Liver (tissue), 9 donors: Measurements from ENCODE around the gene PTPRD. TPM values are rescaled to one million over a fixed set of nuclear protein-coding genes. Genes with fewer than 3 reads are reported as not detected.

Experiments
- DNase-seq: peaks from one replicate; pipeline ENCODE4 v3.0.0-alpha.2; 2017; ENCODE audit warnings: low spot score
- H3K27ac ChIP-seq, 2 donors: one replicate each; pipeline ENCODE4 v1.7.0; 2013; ENCODE audit warnings: inconsistent platforms in 2 of 2, low read length in 2 of 2, control low read depth in 1 of 2, low read depth in 1 of 2, mild to moderate bottlenecking in 1 of 2
- H3K27me3 ChIP-seq, 4 donors: one replicate each; pipeline versions ENCODE4 v1.6.1 to v1.7.0; 2013; ENCODE audit warnings: low read length in 3 of 4, inconsistent platforms in 1 of 4, mild to moderate bottlenecking in 1 of 4, moderate library complexity in 1 of 4; ENCODE audit not compliant: control insufficient read depth in 4 of 4, insufficient read depth in 4 of 4
- H3K36me3 ChIP-seq, 4 donors: one replicate each; pipeline versions ENCODE4 v1.6.1 to v1.7.0; 2013; ENCODE audit warnings: low read length in 3 of 4, mild to moderate bottlenecking in 3 of 4, low read depth in 1 of 4, moderate library complexity in 1 of 4; ENCODE audit not compliant: control insufficient read depth in 4 of 4, insufficient read depth in 3 of 4
- H3K4me1 ChIP-seq, 4 donors: one replicate each; pipeline versions ENCODE4 v1.6.1 to v1.7.0; 2013; ENCODE audit warnings: low read length in 3 of 4, mild to moderate bottlenecking in 3 of 4, moderate library complexity in 1 of 4; ENCODE audit not compliant: control insufficient read depth in 4 of 4, insufficient read depth in 4 of 4
- H3K4me3 ChIP-seq, 3 donors: one replicate each; pipeline versions ENCODE4 v1.6.1 to v1.7.0; 2013; ENCODE audit warnings: low read length in 3 of 3, control low read depth in 1 of 3, low read depth in 1 of 3, mild to moderate bottlenecking in 1 of 3
- H3K9ac ChIP-seq, 2 donors: one replicate each; pipeline ENCODE4 v1.7.0; 2013; ENCODE audit warnings: low read length in 2 of 2, mild to moderate bottlenecking in 2 of 2, moderate library complexity in 2 of 2, control low read depth in 1 of 2, low read depth in 1 of 2
- H3K9me3 ChIP-seq, 4 donors: one replicate each; pipeline versions ENCODE4 v1.6.1 to v1.7.0; 2013; ENCODE audit warnings: low read length in 3 of 4; ENCODE audit not compliant: control insufficient read depth in 4 of 4
- CTCF ChIP-seq: fragments of 150-350 bp; IDR thresholded peaks from 2 replicates; pipeline ENCODE4 v1.5.1; 2017; ENCODE audit warnings: improper control_type of control experiment, low read depth, low read length; ENCODE audit not compliant: missing input control
- EGR1 ChIP-seq, 2 donors: IDR thresholded peaks; 2 replicates each; pipeline ENCODE4 v1.6.1; 2016 to 2018; ENCODE audit warnings: antibody characterized with exemption in 2 of 2, low read depth in 2 of 2
- FOXA1 ChIP-seq: IDR thresholded peaks from 2 replicates; pipeline ENCODE4 v1.6.1; 2016; ENCODE audit warnings: antibody characterized with exemption
- FOXA2 ChIP-seq: IDR thresholded peaks from 2 replicates; pipeline ENCODE4 v1.6.1; 2016; ENCODE audit warnings: antibody characterized with exemption
- GABPA ChIP-seq, 2 donors: IDR thresholded peaks in 1 of 2; conservative IDR thresholded peaks in 1 of 2; 2 replicates each; pipeline ENCODE4 v1.6.1; 2016; ENCODE audit warnings: antibody characterized with exemption in 2 of 2, mild to moderate bottlenecking in 1 of 2, moderate library complexity in 1 of 2
- HNF4A ChIP-seq, 2 donors: conservative IDR thresholded peaks; 2 replicates each; pipeline ENCODE4 v1.6.1; 2016; ENCODE audit warnings: antibody characterized with exemption in 2 of 2, mild to moderate bottlenecking in 2 of 2
- NR2F2 ChIP-seq: IDR thresholded peaks from 2 replicates; pipeline ENCODE4 v1.6.1; 2016; ENCODE audit warnings: antibody characterized with exemption
- RAD21 ChIP-seq, 2 donors: IDR thresholded peaks; 2 replicates each; pipeline ENCODE4 v1.6.1; 2016; ENCODE audit warnings: antibody characterized with exemption in 2 of 2, mild to moderate bottlenecking in 2 of 2
- REST ChIP-seq: IDR thresholded peaks from 2 replicates; pipeline ENCODE4 v1.6.1; 2016; ENCODE audit warnings: antibody characterized with exemption, mild to moderate bottlenecking
- RXRA ChIP-seq, 2 donors: IDR thresholded peaks; 2 replicates each; pipeline ENCODE4 v1.6.1; 2017 to 2018; ENCODE audit warnings: antibody characterized with exemption in 2 of 2, mild to moderate bottlenecking in 1 of 2
- SP1 ChIP-seq: IDR thresholded peaks from 2 replicates; pipeline ENCODE4 v1.6.1; 2018; ENCODE audit warnings: antibody characterized with exemption, mild to moderate bottlenecking
- YY1 ChIP-seq: IDR thresholded peaks from 2 replicates; pipeline ENCODE4 v1.6.1; 2016; ENCODE audit warnings: antibody characterized with exemption, mild to moderate bottlenecking
- ZBTB33 ChIP-seq: IDR thresholded peaks from 2 replicates; pipeline ENCODE4 v1.6.1; 2016; ENCODE audit warnings: antibody characterized with exemption
- WGBS: extraction: QIAGEN DNeasy Blood & Tissue Kit; methylation state at CpG from one replicate; pipeline ENCODE4 v1.1.7; 2013; 5-methylcytosine and 5-hydroxymethylcytosine counted together
- polyA plus RNA-seq, 2 donors: library from polyadenylated mRNA; stranded (reverse) in 1 of 2; unstranded in 1 of 2; fragments of 200-250 nt in 1 of 2; fragments of >200 nt in 1 of 2; fragmentation: Nextera tagmentation in 1 of 2; extraction: Ambion mirVana in 1 of 2; gene quantifications; one replicate each; pipeline versions ENCODE4 v1.2.1 to v1.2.3, GENCODE V29; 2013 to 2015
- total RNA-seq, 2 donors: library from RNA; depleted of rRNA; stranded (reverse); fragments of >200 nt; gene quantifications; one replicate each; pipeline ENCODE4 v1.2.3, GENCODE V29; 2014
- TF ChIP-seq, protein P1 (sequence below): IDR thresholded peaks from 2 replicates; pipeline ENCODE4 v1.6.1; 2016; ENCODE audit warnings: antibody characterized with exemption
- TF ChIP-seq, protein P2 (sequence below): IDR thresholded peaks from 2 replicates; pipeline ENCODE4 v1.6.1; 2016; ENCODE audit warnings: antibody characterized with exemption
- donor health status: healthy.
- donor health status: healthy.
- donor health status: healthy.
- donor health status: healthy.
- donor health status: healthy.

PTPRD gene
- total and polyA plus RNA-seq, 4 donors, result 0.78 to 34.2 (median 4.7) TPM

GRCh38 chr9:8713149-8713810 is 1899.5 kb downstream of the PTPRD start (continued):
- TF ChIP-seq FOXA1 (no peak), ZBTB33 (no peak), SP1 (no peak), YY1 (no peak)

GRCh38 chr9:8709731-8710130 is 1903.1 kb downstream of the PTPRD start:
- no peak overlapping the region for H3K27ac ChIP-seq
- H3K27me3 ChIP-seq, result no peaks in the 10 kb centered on the region
- TF ChIP-seq GABPA (IDR thresholded peaks at IDR 0.05 in 1 of 2, conservative IDR thresholded peaks at IDR 0.05 in 1 of 2) (no peak), FOXA2 (no peak), RAD21 (IDR thresholded peaks at IDR 0.05) (no peak)
- no peak for DNase-seq
- no peaks in the 10 kb centered on the region for H3K9me3 ChIP-seq
- no peaks in the 10 kb centered on the region for H3K36me3 ChIP-seq
- no peak overlapping the region for H3K4me3 ChIP-seq
- H3K9ac ChIP-seq, result no peak overlapping the region
- H3K4me1 ChIP-seq, result no peaks in the 10 kb centered on the region
- WGBS, result 98% methylated on average over 4 of the region's 4 CpGs

- H3K9ac ChIP-seq, result no peak overlapping the region
- H3K36me3 ChIP-seq, result no peaks in the 10 kb centered on the region
- no peak overlapping the region for H3K4me3 ChIP-seq
- no peaks in the 10 kb centered on the region for H3K4me1 ChIP-seq
- no peak overlapping the region for H3K27ac ChIP-seq
- no peak for TF ChIP-seq EGR1 (IDR thresholded peaks at IDR 0.05; ENCODE audit: low read depth in 2 of 2)
- no peak for TF ChIP-seq HNF4A (conservative IDR thresholded peaks at IDR 0.05)
- TF ChIP-seq RXRA (IDR thresholded peaks at IDR 0.05), result no peak
- no peak for TF ChIP-seq SP1
- TF ChIP-seq RAD21 (IDR thresholded peaks at IDR 0.05), result no peak
- TF ChIP-seq, protein P1, sequence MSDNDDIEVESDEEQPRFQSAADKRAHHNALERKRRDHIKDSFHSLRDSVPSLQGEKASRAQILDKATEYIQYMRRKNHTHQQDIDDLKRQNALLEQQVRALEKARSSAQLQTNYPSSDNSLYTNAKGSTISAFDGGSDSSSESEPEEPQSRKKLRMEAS, result no peak
- TF ChIP-seq FOXA2, result no peak
- TF ChIP-seq NR2F2, result no peak
- no peak for TF ChIP-seq FOXA1
- H3K27me3 ChIP-seq, result no peaks in the 10 kb centered on the region
- no peaks in the 10 kb centered on the region for H3K9me3 ChIP-seq
- WGBS, result 52% methylated on average over 1 of the region's 1 CpG
- DNase-seq, result no peak
Measured at GRCh38 chr9:8708728-8709127, 1904.1 kb downstream of the PTPRD start.

- Histone ChIP-seq H3K27me3 (no peaks in the 10 kb centered on the region), H3K4me3 (no peak overlapping the region), H3K27ac (no peak overlapping the region), H3K36me3 (no peaks in the 10 kb centered on the region), H3K9ac (no peak overlapping the region), H3K9me3 (no peaks in the 10 kb centered on the region), H3K4me1 (no peaks in the 10 kb centered on the region)
- WGBS, result 88% methylated on average over 1 of the region's 1 CpG
- DNase-seq, result no peak
- TF ChIP-seq CTCF (no peak), NR2F2 (no peak), ZBTB33 (no peak), EGR1 (IDR thresholded peaks at IDR 0.05; ENCODE audit: low read depth in 2 of 2) (no peak), RAD21 (IDR thresholded peaks at IDR 0.05) (no peak), REST (no peak)
- TF ChIP-seq, protein P2, sequence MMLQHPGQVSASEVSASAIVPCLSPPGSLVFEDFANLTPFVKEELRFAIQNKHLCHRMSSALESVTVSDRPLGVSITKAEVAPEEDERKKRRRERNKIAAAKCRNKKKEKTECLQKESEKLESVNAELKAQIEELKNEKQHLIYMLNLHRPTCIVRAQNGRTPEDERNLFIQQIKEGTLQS, result no peak
- TF ChIP-seq, protein P1, result no peak
Measured at GRCh38 chr9:8706998-8707397, 1905.8 kb downstream of the PTPRD start.
